GM11168 (cell line): Measurements from ENCODE around the gene GPR34.

Source experiments
- in situ Hi-C: fragments of 300-500 bp; cut with MboI; formaldehyde crosslinking; loops from one replicate; pipeline ENCODE4 v1.12.0; 2022; ENCODE audit warnings: low sequenced_read_pairs; ENCODE audit not compliant: unreplicated experiment

The GPR34 gene

DNA sequence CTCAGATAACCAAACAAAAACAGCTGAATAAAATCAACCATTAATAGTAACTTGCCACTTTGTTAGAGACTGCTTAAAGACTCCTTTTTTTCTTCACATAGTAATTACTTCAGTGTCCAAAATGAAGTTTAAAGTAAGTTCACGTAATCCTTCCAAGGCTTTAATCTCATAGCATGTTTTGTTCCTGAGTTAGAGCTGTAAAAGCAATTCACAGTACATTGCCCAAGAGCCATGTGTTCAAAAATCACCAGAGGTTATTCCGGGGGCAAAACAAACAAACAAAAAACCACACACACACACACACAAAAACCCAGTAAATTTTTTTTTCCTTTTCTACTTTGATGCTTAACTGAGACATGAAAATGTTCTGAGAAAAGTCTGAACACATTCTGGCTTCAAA is 41.3 kb downstream of the GPR34 start:
- in situ Hi-C loops, result no loop called here

GRCh38 chrX:41732260-41732659 is 43.5 kb downstream of the GPR34 start:
- in situ Hi-C loops, result no loop called here

GRCh38 chrX:41733939-41734338 is 45.2 kb downstream of the GPR34 start:
- in situ Hi-C loops, result no loop called here

DNA sequence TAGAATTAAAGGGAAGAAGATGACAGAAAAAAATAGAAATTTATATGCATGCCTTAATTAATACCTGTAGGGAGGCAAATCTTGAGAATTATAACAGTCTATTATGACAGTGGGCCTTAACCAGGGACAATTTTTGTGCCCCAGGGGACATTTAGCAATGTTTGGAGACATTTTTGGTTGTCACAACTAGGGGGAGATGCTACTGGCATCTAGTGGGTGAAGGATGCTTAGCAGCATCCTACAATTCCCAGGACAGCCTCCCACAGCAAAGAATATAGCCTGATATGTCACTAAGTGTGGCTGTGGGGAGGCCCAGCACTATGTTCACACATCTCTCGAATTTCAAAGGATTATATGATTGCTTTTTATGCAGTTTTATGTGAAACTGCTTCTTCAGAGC is 45.8 kb downstream of the GPR34 start:
- in situ Hi-C loops, result no loop called here

GRCh38 chrX:41737065-41737464 is 48.3 kb downstream of the GPR34 start:
- in situ Hi-C loops, result no loop called here

DNA sequence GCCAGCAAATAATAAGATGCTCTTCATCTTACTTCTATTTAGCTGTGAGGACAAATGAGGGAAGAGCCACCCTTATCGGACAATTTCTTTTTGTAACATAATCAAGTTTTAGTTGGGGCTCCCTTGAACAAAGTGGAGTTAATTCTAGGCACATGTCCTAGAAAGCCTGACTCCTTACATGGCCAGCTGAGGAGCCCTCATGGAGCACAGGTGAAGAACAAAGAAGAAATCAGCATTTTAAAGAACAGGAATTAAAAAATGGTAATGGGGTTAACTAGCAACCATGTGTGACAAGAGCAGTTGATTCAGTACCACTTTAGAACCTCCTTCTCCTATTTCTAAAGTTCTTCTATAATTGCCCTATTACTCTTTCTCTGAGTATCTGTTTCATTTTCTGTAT is 51.1 kb downstream of the GPR34 start:
- in situ Hi-C loops, result no loop called here
